ENCODE results near the gene RAB31.

RAB31 gene

GRCh38 chr18:9796935-9797549 lies 88.9 kb downstream of the RAB31 start:
- no peak for DNase-seq

GRCh38 chr18:9802175-9803062 lies 94.3 kb downstream of the RAB31 start:
- no peak for DNase-seq

GRCh38 chr18:9803063-9803697 lies 95.1 kb downstream of the RAB31 start:
- DNase-seq = no peak

- no peak for DNase-seq
Measured at GRCh38 chr18:9803698-9804516, 95.8 kb downstream of the RAB31 start.

- no peak for DNase-seq
Measured at GRCh38 chr18:9804517-9805104, 96.5 kb downstream of the RAB31 start.

GRCh38 chr18:9806905-9807304 lies 98.8 kb downstream of the RAB31 start:
- no peak for DNase-seq

GRCh38 chr18:9808295-9809241 lies 100.5 kb downstream of the RAB31 start:
- DNase-seq = no peak

GRCh38 chr18:9809697-9810096 lies 101.6 kb downstream of the RAB31 start:
- DNase-seq = no peak

- no peak for DNase-seq
Measured at GRCh38 chr18:9810299-9810698, 102.2 kb downstream of the RAB31 start.

GRCh38 chr18:9810994-9811705 lies 103.0 kb downstream of the RAB31 start:
- DNase-seq = no peak

GRCh38 chr18:9811978-9812377 lies 103.9 kb downstream of the RAB31 start:
- no peak for DNase-seq

- no peak for DNase-seq
Measured at GRCh38 chr18:9814431-9814830, 106.3 kb downstream of the RAB31 start.

GRCh38 chr18:9817286-9817685 lies 109.2 kb downstream of the RAB31 start:
- DNase-seq = no peak

- no peak for DNase-seq
Measured at GRCh38 chr18:9817725-9818422, 109.8 kb downstream of the RAB31 start.

GRCh38 chr18:9818423-9818734 lies 110.3 kb downstream of the RAB31 start:
- no peak for DNase-seq

GRCh38 chr18:9820127-9820526 lies 112.0 kb downstream of the RAB31 start:
- no peak for DNase-seq

GRCh38 chr18:9820719-9821118 lies 112.6 kb downstream of the RAB31 start:
- no peak for DNase-seq

GRCh38 chr18:9822587-9823185 lies 114.6 kb downstream of the RAB31 start:
- no peak for DNase-seq

GRCh38 chr18:9823805-9824473 lies 115.8 kb downstream of the RAB31 start:
- no peak for DNase-seq
